Neural cell (in vitro differentiated cells): ENCODE results near the gene VPS13C. TPM values are rescaled to one million over a fixed set of nuclear protein-coding genes. Genes with fewer than 3 reads are reported as not detected.

Experiments
- H2AFZ ChIP-seq: fragments of 200-600, 300-800 bp; sonication (generic), shearing (Covaris generic); 2 replicates; pipeline ENCODE4 v1.6.0; 2014; ENCODE audit warnings: low read depth, mild to moderate bottlenecking, antibody characterized with exemption, low read length, moderate library complexity
- H3F3A ChIP-seq: fragments of 200-600 bp; shearing (Covaris generic); 2 replicates; pipeline ENCODE4 v1.6.1; 2016; ENCODE audit warnings: mild to moderate bottlenecking, moderate library complexity, mixed read lengths, antibody characterized with exemption, low read length; ENCODE audit not compliant: insufficient read depth, poor library complexity, severe bottlenecking
- H3K27ac ChIP-seq: fragments of 200-600, 300-800 bp; sonication (generic), shearing (Covaris generic); 2 replicates; pipeline ENCODE4 v1.5.1; 2014; ENCODE audit warnings: mild to moderate bottlenecking, low read length, moderate library complexity
- H3K27me3 ChIP-seq: fragments of 300-800, 200-600 bp; sonication (generic), shearing (Covaris generic); 2 replicates; pipeline ENCODE4 v1.6.0; 2014; ENCODE audit warnings: mild to moderate bottlenecking, low read depth, low read length, moderate library complexity; ENCODE audit not compliant: insufficient read depth
- H3K36me3 ChIP-seq: fragments of 300-800, 200-600 bp; sonication (generic), shearing (Covaris generic); 2 replicates; pipeline ENCODE4 v1.5.1; 2014; ENCODE audit warnings: mild to moderate bottlenecking, antibody characterized with exemption, low read length, moderate library complexity; ENCODE audit not compliant: insufficient read depth
- H3K4me2 ChIP-seq: fragments of 300-800, 200-600 bp; sonication (generic), shearing (Covaris generic); 2 replicates; pipeline ENCODE4 v1.6.0; 2014; ENCODE audit warnings: mild to moderate bottlenecking, low read length
- H3K4me3 ChIP-seq: fragments of 300-800, 200-600 bp; sonication (generic), shearing (Covaris generic); 2 replicates; pipeline ENCODE4 v1.5.1; 2014; ENCODE audit warnings: mild to moderate bottlenecking, low read length, moderate library complexity
- H3K79me2 ChIP-seq: fragments of 200-600 bp; shearing (Covaris generic); replicated peaks from 2 replicates; pipeline ENCODE4 v1.6.0; 2014; ENCODE audit warnings: mild to moderate bottlenecking, low read length, moderate library complexity; ENCODE audit not compliant: insufficient read depth
- H3K9ac ChIP-seq: fragments of 300-800, 200-600 bp; sonication (generic), shearing (Covaris generic); 2 replicates; pipeline ENCODE4 v1.6.1; 2016; ENCODE audit warnings: mild to moderate bottlenecking, low read length, mixed read lengths
- H3K9me2 ChIP-seq: fragments of 200-600 bp; shearing (Covaris generic); 2 replicates; pipeline ENCODE4 v1.6.1; 2016; ENCODE audit warnings: mild to moderate bottlenecking, low read length, mixed read lengths; ENCODE audit not compliant: insufficient read depth
- H3K9me3 ChIP-seq: fragments of 200-600, 300-800 bp; sonication (generic), shearing (Covaris generic); 2 replicates; pipeline ENCODE4 v1.6.1; 2016; ENCODE audit warnings: mild to moderate bottlenecking, mixed run types, low read length, moderate library complexity, mixed read lengths
- H4K20me1 ChIP-seq: fragments of 200-600 bp; shearing (Covaris generic); 2 replicates; pipeline ENCODE4 v1.6.1; 2016; ENCODE audit warnings: mild to moderate bottlenecking, mixed run types; ENCODE audit not compliant: insufficient read depth
- EP300 ChIP-seq: fragments of 450-650 bp; conservative IDR thresholded peaks from 2 replicates; pipeline ENCODE4 v1.6.1; 2014; ENCODE audit warnings: antibody characterized with exemption, mild to moderate bottlenecking, moderate library complexity; ENCODE audit not compliant: poor library complexity, severe bottlenecking
- EZH2 ChIP-seq: fragments of 200-600, 300-800 bp; shearing (Covaris generic), sonication (generic); IDR thresholded peaks from 2 replicates; pipeline ENCODE4 v1.6.1; 2014; ENCODE audit warnings: antibody characterized with exemption, low read length, borderline replicate concordance, mild to moderate bottlenecking; ENCODE audit not compliant: insufficient read depth, poor library complexity, severe bottlenecking
- MXI1 ChIP-seq: fragments of 450-650 bp; conservative IDR thresholded peaks from 2 replicates; pipeline ENCODE4 v1.6.1; 2014; ENCODE audit warnings: antibody characterized with exemption, mild to moderate bottlenecking; ENCODE audit not compliant: poor library complexity, severe bottlenecking
- POLR2AphosphoS5 ChIP-seq: IDR thresholded peaks from 2 replicates; pipeline ENCODE4 v1.6.1; 2012
- RAD21 ChIP-seq: fragments of 450-650 bp; conservative IDR thresholded peaks from 2 replicates; pipeline ENCODE4 v1.6.1; 2014; ENCODE audit warnings: antibody characterized with exemption, mild to moderate bottlenecking, moderate library complexity
- REST ChIP-seq: IDR thresholded peaks from 2 replicates; pipeline ENCODE4 v1.6.1; 2012; ENCODE audit warnings: borderline replicate concordance
- SMC3 ChIP-seq: fragments of 450-650 bp; conservative IDR thresholded peaks from 2 replicates; pipeline ENCODE4 v1.6.1; 2014; ENCODE audit warnings: antibody characterized with exemption, mild to moderate bottlenecking, moderate library complexity; ENCODE audit not compliant: poor library complexity
- TAF1 ChIP-seq: IDR thresholded peaks from 2 replicates; pipeline ENCODE4 v1.6.1; 2012; ENCODE audit warnings: low read depth
- polyA plus RNA-seq: library from polyadenylated mRNA; depleted of rRNA; stranded (reverse); fragments of >200 nt; gene quantifications from 2 replicates; pipeline ENCODE4 v1.2.3, GENCODE V29; 2014
- TF ChIP-seq, protein P1 (sequence below): fragments of 450-650 bp; IDR thresholded peaks from 2 replicates; pipeline ENCODE4 v1.5.1; 2014; ENCODE audit warnings: antibody characterized with exemption, mild to moderate bottlenecking, moderate library complexity; ENCODE audit not compliant: poor library complexity, severe bottlenecking

The VPS13C gene
- polyA plus RNA-seq, 1 donor from 2014 or later, result 92.6 TPM

DNA sequence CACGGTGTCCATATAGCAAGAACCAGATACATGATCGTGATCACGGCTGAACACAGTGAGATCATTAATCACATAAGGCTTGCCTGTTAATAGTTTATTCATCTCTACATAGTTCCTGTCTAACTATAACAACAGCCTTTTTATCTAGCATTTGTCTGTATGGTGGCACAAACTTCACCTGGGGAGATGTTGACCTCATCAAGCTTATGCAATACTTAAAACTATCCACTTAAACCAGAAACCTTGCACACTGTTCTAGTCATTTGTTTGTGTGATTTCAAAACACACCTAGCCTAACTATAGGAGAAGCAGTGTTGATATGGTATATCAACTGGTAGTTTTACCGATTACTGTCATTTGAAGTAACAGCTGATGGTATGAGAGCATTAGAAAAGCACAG is 124.8 kb downstream of the VPS13C start:
- no peaks in the 10 kb centered on the region for H3F3A ChIP-seq
- H3K9me2 ChIP-seq, result no peaks in the 10 kb centered on the region
- no peaks in the 10 kb centered on the region for H3K36me3 ChIP-seq
- H3K27me3 ChIP-seq, result no peaks in the 10 kb centered on the region
- no peak overlapping the region for H2AFZ ChIP-seq
- no peak overlapping the region for H3K27ac ChIP-seq
- no peaks in the 10 kb centered on the region for H3K9me3 ChIP-seq
- H3K4me3 ChIP-seq, result no peak overlapping the region
- H4K20me1 ChIP-seq, result no peaks in the 10 kb centered on the region
- TF ChIP-seq POLR2AphosphoS5, result no peak
- no peak overlapping the region for H3K4me2 ChIP-seq
- no peak overlapping the region for H3K9ac ChIP-seq
- no peaks in the 10 kb centered on the region for H3K79me2 ChIP-seq

GRCh38 chr15:61929452-61929851 is 130.8 kb downstream of the VPS13C start:
- no peak overlapping the region for H2AFZ ChIP-seq
- no peaks in the 10 kb centered on the region for H3K79me2 ChIP-seq
- no peaks in the 10 kb centered on the region for H3F3A ChIP-seq
- H3K9me2 ChIP-seq, result no peaks in the 10 kb centered on the region
- no peak overlapping the region for H3K4me2 ChIP-seq
- no peak overlapping the region for H3K4me3 ChIP-seq
- no peaks in the 10 kb centered on the region for H3K27me3 ChIP-seq
- no peak overlapping the region for H3K9ac ChIP-seq
- H3K36me3 ChIP-seq, result no peaks in the 10 kb centered on the region
- H3K27ac ChIP-seq, result no peak overlapping the region
- H4K20me1 ChIP-seq, result no peaks in the 10 kb centered on the region
- TF ChIP-seq EZH2 (no peak), SMC3 (no peak), EP300 (peak; percentile 56), MXI1 (no peak)
- no peaks in the 10 kb centered on the region for H3K9me3 ChIP-seq

GRCh38 chr15:61923173-61923572 is 137.1 kb downstream of the VPS13C start:
- H4K20me1 ChIP-seq, result no peaks in the 10 kb centered on the region
- TF ChIP-seq SMC3 (no peak), EZH2 (no peak), POLR2AphosphoS5 (no peak), EP300 (no peak), TAF1 (no peak), MXI1 (no peak), RAD21 (no peak), REST (no peak)
- TF ChIP-seq, protein P1, sequence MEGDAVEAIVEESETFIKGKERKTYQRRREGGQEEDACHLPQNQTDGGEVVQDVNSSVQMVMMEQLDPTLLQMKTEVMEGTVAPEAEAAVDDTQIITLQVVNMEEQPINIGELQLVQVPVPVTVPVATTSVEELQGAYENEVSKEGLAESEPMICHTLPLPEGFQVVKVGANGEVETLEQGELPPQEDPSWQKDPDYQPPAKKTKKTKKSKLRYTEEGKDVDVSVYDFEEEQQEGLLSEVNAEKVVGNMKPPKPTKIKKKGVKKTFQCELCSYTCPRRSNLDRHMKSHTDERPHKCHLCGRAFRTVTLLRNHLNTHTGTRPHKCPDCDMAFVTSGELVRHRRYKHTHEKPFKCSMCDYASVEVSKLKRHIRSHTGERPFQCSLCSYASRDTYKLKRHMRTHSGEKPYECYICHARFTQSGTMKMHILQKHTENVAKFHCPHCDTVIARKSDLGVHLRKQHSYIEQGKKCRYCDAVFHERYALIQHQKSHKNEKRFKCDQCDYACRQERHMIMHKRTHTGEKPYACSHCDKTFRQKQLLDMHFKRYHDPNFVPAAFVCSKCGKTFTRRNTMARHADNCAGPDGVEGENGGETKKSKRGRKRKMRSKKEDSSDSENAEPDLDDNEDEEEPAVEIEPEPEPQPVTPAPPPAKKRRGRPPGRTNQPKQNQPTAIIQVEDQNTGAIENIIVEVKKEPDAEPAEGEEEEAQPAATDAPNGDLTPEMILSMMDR, result no peak
- no peaks in the 10 kb centered on the region for H3K79me2 ChIP-seq
- H3K9ac ChIP-seq, result no peak overlapping the region
- no peak overlapping the region for H3K4me2 ChIP-seq
- no peak overlapping the region for H2AFZ ChIP-seq
- no peaks in the 10 kb centered on the region for H3F3A ChIP-seq
- no peaks in the 10 kb centered on the region for H3K9me2 ChIP-seq
- H3K27ac ChIP-seq, result no peak overlapping the region
- no peak overlapping the region for H3K4me3 ChIP-seq
- no peaks in the 10 kb centered on the region for H3K9me3 ChIP-seq
- H3K27me3 ChIP-seq, result no peaks in the 10 kb centered on the region
- peaks cover 4% of the 10 kb centered on the region for H3K36me3 ChIP-seq
